22Rv1 (cell line): ENCODE measurements around the gene PHIP.

Experiments used
- CTCF ChIP-seq: fragments of 450-650 bp; IDR thresholded peaks from 2 replicates; pipeline ENCODE4 v1.5.1; 2017; ENCODE audit warnings: mild to moderate bottlenecking
- ZFX ChIP-seq: fragments of 450-650 bp; IDR thresholded peaks from 2 replicates; pipeline ENCODE4 v1.6.1; 2017; ENCODE audit warnings: antibody characterized with exemption, borderline replicate concordance

GRCh38 chr6:78916411-78916810, 161.6 kb downstream of the PHIP start:
- no peak for TF ChIP-seq CTCF
- TF ChIP-seq ZFX, result no peak
